K562 (cell line): ENCODE measurements around the gene POU3F1. TPM values are rescaled to one million over a fixed set of nuclear protein-coding genes. Genes with fewer than 3 reads are reported as not detected.
A peak's percentile ranks its signal among the peaks of the same experiment; 100 is the strongest.

Source experiments
- ARID1B ChIP-seq: fragments of 450-650 bp; IDR thresholded peaks from 2 replicates; pipeline ENCODE4 v1.6.1; 2016; ENCODE audit warnings: antibody characterized with exemption, mild to moderate bottlenecking, inconsistent platforms
- CREM ChIP-seq: IDR thresholded peaks from 2 replicates; pipeline ENCODE4 v1.6.1; 2014; ENCODE audit warnings: antibody characterized with exemption, low read depth
- HINFP ChIP-seq: fragments of 450-650 bp; conservative IDR thresholded peaks from 2 replicates; pipeline ENCODE4 v1.6.1; 2016; ENCODE audit warnings: missing genetic modification characterization, low read depth, mild to moderate bottlenecking, control low read depth, missing compliant biosample characterization
- HLTF ChIP-seq: fragments of 450-650 bp; IDR thresholded peaks from 2 replicates; pipeline ENCODE4 v1.6.1; 2016
- JUN ChIP-seq, 2 experiments: sonication (generic) in 1 of 2; formaldehyde crosslinking in 1 of 2; IDR thresholded peaks; 2 replicates each; pipeline versions ENCODE4 v1.6.1 to v1.8.0; 2012 to 2022; ENCODE audit warnings: borderline replicate concordance in 2 of 2, mild to moderate bottlenecking in 2 of 2, improper control_type of control experiment in 1 of 2, low read depth in 1 of 2, low read length in 1 of 2, missing genetic modification reagents in 1 of 2
- KAT7 ChIP-seq: sonication (generic); formaldehyde crosslinking; IDR thresholded peaks from 2 replicates; pipeline ENCODE4 v1.8.0; 2022; ENCODE audit warnings: missing genetic modification reagents, mild to moderate bottlenecking, borderline replicate concordance
- MAFF ChIP-seq: IDR thresholded peaks from 2 replicates; pipeline ENCODE4 v1.6.1; 2012; ENCODE audit warnings: low read length, improper control_type of control experiment
- MBD2 ChIP-seq: sonication (generic); IDR thresholded peaks from 2 replicates; pipeline ENCODE4 v1.6.1; 2016; ENCODE audit warnings: low read depth, borderline replicate concordance
- MIER1 ChIP-seq: fragments of 450-650 bp; IDR thresholded peaks from 2 replicates; pipeline ENCODE4 v1.6.1; 2016; ENCODE audit warnings: antibody characterized with exemption, mild to moderate bottlenecking, low read depth
- NBN ChIP-seq: fragments of 450-650 bp; IDR thresholded peaks from 2 replicates; pipeline ENCODE4 v1.6.1; 2016; ENCODE audit warnings: low read depth, mild to moderate bottlenecking
- PTRF ChIP-seq: fragments of 450-650 bp; IDR thresholded peaks from 2 replicates; pipeline ENCODE4 v1.6.1; 2016; ENCODE audit warnings: mild to moderate bottlenecking, missing genetic modification characterization, missing compliant biosample characterization
- SNRNP70 ChIP-seq: fragments of 200-400 bp; formaldehyde crosslinking; optimal IDR thresholded peaks from 2 replicates; pipeline ENCODE3; 2017; ENCODE audit warnings: low read depth, low read length
- TAF9B ChIP-seq: fragments of 450-650 bp; IDR thresholded peaks from 2 replicates; pipeline ENCODE4 v1.6.1; 2018; ENCODE audit warnings: mild to moderate bottlenecking; ENCODE audit not compliant: partially characterized antibody
- TSHZ1 ChIP-seq: fragments of 250-450 bp; sonication (Bioruptor Pico); IDR thresholded peaks from 2 replicates; pipeline ENCODE4 v1.4.0; 2020; ENCODE audit warnings: mild to moderate bottlenecking, moderate library complexity
- ZFP30 ChIP-seq: fragments of 250-450 bp; sonication (Bioruptor Pico); IDR thresholded peaks from 2 replicates; pipeline ENCODE4 v1.8.0; 2022; ENCODE audit warnings: moderate library complexity, mild to moderate bottlenecking, inconsistent platforms, borderline replicate concordance
- ZNF133 ChIP-seq: fragments of 250-450 bp; sonication (Bioruptor Pico); IDR thresholded peaks from 2 replicates; pipeline ENCODE4 v1.4.0; 2020; ENCODE audit warnings: mild to moderate bottlenecking
- ZNF77 ChIP-seq: fragments of 250-450 bp; sonication (Bioruptor Pico); IDR thresholded peaks from 2 replicates; pipeline ENCODE4 v1.5.0; 2020
- polyA plus RNA-seq, 8 experiments: library from polyadenylated mRNA; depleted of rRNA in 4 of 8; stranded (reverse) in 5 of 8; unstranded in 3 of 8; fragments of >200 nt; fragmentation: Nextera tagmentation in 2 of 8; fragmentation: Illumina TruSeq in 1 of 8; extraction: Ambion mirVana in 2 of 8; extraction: Trizol in 1 of 8; gene quantifications; 2 replicates each; pipeline versions ENCODE4 v1.2.1 to v1.2.3, GENCODE V29; 2011 to 2014; ENCODE audit warnings: inconsistent platforms in 1 of 8, missing spikeins in 1 of 8
- total RNA-seq, 7 experiments: library from RNA; depleted of rRNA in 6 of 7; stranded (reverse); fragments of >200 nt in 6 of 7; fragmentation: Illumina TruSeq in 2 of 7; extraction: Trizol in 2 of 7; gene quantifications; 2 replicates each; pipeline versions ENCODE4 v1.2.1 to v1.2.3, GENCODE V29; 2011 to 2021; ENCODE audit warnings: low replicate concordance in 1 of 7
- TF ChIP-seq, protein P1 (sequence below): fragments of 450-650 bp; IDR thresholded peaks from 2 replicates; pipeline ENCODE4 v1.6.1; 2016; ENCODE audit warnings: antibody characterized with exemption
- TF ChIP-seq, protein P2 (sequence below): fragments of 250-450 bp; sonication (Bioruptor Pico); IDR thresholded peaks from 2 replicates; pipeline ENCODE4 v1.5.0; 2021; ENCODE audit warnings: mild to moderate bottlenecking, borderline replicate concordance

POU3F1 gene
- total and polyA plus RNA-seq, 9 of the 15 experiments (the other 6 are each of a cell fraction or from before 2014, with no cell fraction given), result 0.09 TPM; not detected in 8

DNA sequence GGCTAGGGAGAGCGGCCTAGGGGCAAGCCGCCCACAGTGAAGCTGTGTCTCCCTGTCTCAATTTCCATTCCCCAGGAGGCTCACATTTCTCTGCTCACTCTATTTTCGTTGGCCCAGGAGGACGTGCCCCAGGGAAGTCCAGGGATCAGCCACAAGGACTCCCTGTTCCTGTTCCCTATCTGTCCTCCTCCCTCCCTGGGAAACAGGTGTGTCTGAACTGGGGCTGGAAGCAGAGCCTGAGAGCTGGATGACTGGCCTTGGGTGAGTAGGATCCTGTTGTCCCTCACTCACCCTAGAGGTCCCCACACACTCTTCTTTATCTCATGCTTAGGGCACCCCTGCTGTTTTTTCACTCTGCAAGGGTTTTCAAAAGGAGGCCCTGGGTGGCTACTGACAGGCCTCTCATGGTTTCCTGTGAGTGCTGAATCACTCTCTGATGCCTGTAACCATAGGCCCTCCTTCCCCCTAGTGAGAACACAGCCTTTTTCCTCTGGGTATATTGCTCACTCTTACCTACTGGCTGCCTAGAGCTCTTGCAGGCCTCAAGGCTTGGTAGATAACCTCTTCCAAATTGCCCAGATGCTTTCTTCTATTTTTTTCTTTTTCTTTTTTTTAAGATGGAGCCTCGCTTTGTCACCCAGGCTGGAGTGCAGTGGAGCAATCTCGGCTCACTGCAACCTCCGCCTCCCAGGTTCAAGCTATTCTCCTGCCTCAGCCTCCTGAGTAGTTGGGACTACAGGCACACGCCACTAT is 37.3 kb downstream of the POU3F1 start (continued):
- TF ChIP-seq KAT7 (CRISPR knock-in tag), result no peak
- peak; percentile 90 for TF ChIP-seq MAFF
- TF ChIP-seq CREM, result 0 out of 2 replicates have a peak, but pooled peaks have one; percentile 37
- 0 out of 2 replicates have a peak, but pooled peaks have one; percentile 47 for TF ChIP-seq TSHZ1 (CRISPR knock-in tag)
- TF ChIP-seq ZFP30 (CRISPR knock-in tag), result no peak
- peak; percentile 68; the same call in 1 of the 2 replicates for TF ChIP-seq MIER1
- no peak for TF ChIP-seq NBN
- TF ChIP-seq JUN (IDR thresholded peaks at IDR 0.05; ENCODE audit: borderline replicate concordance, low read depth, low read length), result 0 out of 2 replicates have a peak, but pooled peaks have one; percentile 10
- no peak for TF ChIP-seq JUN (CRISPR knock-in tag; IDR thresholded peaks at IDR 0.05; ENCODE audit: borderline replicate concordance)
- TF ChIP-seq, protein P1, sequence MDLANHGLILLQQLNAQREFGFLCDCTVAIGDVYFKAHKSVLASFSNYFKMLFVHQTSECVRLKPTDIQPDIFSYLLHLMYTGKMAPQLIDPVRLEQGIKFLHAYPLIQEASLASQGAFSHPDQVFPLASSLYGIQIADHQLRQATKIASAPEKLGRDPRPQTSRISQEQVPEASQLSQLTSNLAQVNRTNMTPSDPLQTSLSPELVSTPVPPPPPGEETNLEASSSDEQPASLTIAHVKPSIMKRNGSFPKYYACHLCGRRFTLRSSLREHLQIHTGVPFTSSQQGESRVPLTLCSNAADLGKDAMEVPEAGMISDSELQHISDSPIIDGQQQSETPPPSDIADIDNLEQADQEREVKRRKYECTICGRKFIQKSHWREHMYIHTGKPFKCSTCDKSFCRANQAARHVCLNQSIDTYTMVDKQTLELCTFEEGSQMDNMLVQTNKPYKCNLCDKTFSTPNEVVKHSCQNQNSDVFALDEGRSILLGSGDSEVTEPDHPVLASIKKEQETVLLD, result 0 out of 2 replicates have a peak, but pooled peaks have one; percentile 63
- TF ChIP-seq HINFP (tag), result peak; percentile 25; the same call in 1 of the 2 replicates
- no peak; the same call in 1 of the 2 replicates for TF ChIP-seq PTRF
- no peak for TF ChIP-seq SNRNP70
- no peak for TF ChIP-seq ZNF77
- TF ChIP-seq HLTF, result no peak
- TF ChIP-seq MBD2, result peak; percentile 25; the same call in 1 of the 2 replicates
- TF ChIP-seq, protein P2, sequence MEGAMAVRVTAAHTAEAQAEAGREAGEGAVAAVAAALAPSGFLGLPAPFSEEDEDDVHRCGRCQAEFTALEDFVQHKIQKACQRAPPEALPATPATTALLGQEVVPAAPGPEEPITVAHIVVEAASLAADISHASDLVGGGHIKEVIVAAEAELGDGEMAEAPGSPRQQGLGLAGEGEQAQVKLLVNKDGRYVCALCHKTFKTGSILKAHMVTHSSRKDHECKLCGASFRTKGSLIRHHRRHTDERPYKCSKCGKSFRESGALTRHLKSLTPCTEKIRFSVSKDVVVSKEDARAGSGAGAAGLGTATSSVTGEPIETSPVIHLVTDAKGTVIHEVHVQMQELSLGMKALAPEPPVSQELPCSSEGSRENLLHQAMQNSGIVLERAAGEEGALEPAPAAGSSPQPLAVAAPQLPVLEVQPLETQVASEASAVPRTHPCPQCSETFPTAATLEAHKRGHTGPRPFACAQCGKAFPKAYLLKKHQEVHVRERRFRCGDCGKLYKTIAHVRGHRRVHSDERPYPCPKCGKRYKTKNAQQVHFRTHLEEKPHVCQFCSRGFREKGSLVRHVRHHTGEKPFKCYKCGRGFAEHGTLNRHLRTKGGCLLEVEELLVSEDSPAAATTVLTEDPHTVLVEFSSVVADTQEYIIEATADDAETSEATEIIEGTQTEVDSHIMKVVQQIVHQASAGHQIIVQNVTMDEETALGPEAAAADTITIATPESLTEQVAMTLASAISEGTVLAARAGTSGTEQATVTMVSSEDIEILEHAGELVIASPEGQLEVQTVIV, result no peak
- no peak for TF ChIP-seq ZNF133 (CRISPR knock-in tag)
- no peak for TF ChIP-seq TAF9B
- TF ChIP-seq ARID1B, result peak; percentile 65
